ENCODE results near the gene DPP6.
"Not testable (repeated sequence)": the region's sequence is repeated elsewhere in the genome, so short reads cannot be mapped to it uniquely, and the experiment has no call there.

DPP6 gene

GRCh38 chr7:154051643-154052529 lies at the start of gene DPP6:
TSS of gene DPP6 (plus strand) at chr7:154052398.
- DNase-seq, result not testable (repeated sequence)

DNA sequence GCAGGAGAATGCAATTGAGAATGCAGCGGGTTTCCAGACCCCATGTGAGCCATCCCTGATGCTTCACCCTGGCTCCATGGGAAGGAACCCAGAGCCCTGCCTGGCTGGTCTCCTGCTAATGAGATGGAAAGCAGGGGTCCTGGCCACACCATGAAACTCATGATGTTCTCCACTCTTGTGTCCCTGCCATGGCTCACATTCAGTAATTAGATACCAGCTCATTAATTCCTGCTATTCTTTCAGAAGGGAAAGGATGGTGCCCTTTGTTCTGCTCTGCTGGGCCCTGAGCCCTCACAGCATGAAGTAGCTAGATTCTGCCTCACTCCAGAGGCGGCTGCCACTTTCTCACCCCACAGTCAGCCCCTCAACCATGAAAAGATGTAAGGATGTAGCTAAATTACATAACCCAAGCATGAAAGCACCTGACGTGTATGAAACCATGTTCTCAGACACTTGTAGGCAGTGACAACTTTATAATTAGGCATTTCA lies 42.7 kb upstream of the DPP6 start:
- DNase-seq, result not testable (repeated sequence)

GRCh38 chr7:154010726-154011568 lies 41.3 kb upstream of the DPP6 start:
- DNase-seq, result not testable (repeated sequence)

DNA sequence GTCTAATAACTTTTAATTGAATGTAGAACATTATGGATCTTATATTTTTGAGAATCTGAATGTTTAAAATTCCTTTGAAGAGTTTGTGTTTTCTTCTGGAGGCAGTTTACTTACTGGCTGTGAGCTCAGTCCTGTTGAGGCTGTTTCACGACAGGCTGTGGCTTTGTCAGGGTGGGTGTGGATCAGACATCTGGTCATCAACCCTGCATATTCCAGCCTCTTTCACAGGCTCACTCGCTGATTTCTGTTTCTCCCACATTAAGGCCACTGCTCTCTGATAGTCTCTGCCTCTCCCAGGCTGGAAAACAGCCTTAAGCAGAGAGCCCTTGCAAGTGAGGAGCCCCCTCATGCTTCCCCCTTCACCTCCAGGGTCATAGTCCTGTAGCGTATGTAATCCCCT lies 39.4 kb upstream of the DPP6 start:
- not testable (repeated sequence) for DNase-seq

DNA sequence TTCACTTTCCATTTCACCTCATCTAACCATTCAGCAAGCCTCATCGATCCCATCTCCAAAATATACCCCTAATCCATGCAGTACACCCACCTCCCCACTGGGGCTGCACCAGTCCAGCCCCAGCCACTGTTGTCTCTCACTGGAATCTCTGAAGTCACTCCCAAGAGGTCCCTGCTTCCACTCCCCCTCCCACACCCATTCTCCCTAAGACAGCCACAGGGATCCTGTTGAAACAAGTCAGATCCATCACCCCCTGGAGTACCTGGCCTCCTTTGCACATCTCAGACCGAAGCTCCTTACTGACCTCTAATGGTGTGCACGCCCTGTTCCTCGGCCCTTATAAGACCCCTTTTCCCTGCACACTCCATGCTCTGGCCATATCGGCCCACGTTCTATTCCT lies 36.6 kb upstream of the DPP6 start:
- not testable (repeated sequence) for DNase-seq

DNA sequence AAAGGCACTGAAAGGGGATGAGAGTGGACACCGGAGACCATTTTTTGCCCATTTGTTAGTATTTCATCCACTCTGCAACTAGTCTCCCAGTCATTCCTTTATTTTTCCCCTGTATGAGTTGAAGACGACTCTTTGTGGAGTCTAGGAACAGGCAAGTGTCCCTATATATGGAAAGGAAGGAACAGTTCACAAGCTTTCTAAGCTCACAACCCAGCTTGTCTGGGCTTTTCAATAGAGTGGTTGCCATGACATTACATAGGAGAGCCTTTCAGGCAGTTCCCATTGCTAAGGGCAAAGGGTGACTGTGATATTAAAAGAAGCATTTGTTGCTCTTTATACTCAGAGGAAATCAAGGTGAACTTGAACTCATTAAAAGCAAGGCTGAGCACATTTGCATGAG lies 33.8 kb upstream of the DPP6 start:
- not testable (repeated sequence) for DNase-seq

DNA sequence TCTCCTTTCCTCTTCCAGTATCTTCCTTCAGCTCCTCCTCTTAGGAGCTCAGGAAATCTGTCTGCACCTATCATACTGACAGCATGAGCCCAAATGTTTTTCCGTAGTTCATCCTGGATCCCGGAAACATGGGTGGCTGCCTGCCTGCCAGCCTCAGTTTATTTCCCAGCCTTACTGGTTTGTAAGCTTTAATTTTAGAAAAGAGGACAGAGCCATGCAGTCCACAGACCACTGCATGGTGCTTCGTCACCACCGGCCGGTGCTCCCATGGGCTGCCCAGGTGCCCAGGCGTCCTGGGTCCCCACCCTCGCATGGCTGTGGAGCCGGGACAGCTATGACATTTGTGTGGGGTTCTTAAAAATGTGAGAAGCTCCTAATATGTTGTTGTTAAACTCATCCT lies 24.4 kb upstream of the DPP6 start:
- not testable (repeated sequence) for DNase-seq

DNA sequence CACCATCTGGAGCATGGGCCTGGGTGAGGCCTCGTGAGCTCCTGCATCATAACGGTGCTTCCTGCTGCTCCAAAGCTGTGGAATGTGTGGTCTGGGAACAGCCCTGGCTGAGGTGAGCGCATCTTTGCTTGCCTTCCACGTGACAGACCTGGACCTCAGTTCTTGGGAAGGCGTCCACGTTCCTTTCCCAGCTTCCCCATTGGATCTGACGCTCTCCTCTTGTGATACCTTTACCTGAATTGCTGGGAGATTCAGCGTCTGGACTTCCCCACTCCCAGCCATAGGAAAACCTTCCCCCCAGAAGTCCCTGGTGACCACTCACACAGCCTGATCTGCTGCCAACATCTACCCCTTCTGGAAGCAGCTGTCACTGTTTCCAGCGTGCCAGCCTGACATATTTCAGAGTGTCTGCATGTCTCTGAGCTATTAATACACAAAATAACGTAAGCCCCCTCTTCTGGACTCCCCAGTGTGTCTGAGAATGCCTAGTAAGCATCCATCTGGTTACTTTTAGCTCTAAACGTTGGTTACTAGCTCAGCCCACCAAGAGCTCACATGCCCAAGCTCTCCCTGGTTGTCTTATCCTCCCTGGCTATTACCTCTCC lies 21.6 kb upstream of the DPP6 start:
- DNase-seq, result not testable (repeated sequence)

GRCh38 chr7:154039466-154040165 lies 12.6 kb upstream of the DPP6 start:
- not testable (repeated sequence) for DNase-seq

- DNase-seq, result not testable (repeated sequence)
These were observed 1.8 kb upstream of the DPP6 start for GRCh38 chr7:154050394-154050793.

GRCh38 chr7:154051006-154051642 lies 1.1 kb upstream of the DPP6 start:
- not testable (repeated sequence) for DNase-seq

- DNase-seq, result not testable (repeated sequence)
These were observed 493 bp downstream of the DPP6 start for GRCh38 chr7:154052530-154053252.

DNA sequence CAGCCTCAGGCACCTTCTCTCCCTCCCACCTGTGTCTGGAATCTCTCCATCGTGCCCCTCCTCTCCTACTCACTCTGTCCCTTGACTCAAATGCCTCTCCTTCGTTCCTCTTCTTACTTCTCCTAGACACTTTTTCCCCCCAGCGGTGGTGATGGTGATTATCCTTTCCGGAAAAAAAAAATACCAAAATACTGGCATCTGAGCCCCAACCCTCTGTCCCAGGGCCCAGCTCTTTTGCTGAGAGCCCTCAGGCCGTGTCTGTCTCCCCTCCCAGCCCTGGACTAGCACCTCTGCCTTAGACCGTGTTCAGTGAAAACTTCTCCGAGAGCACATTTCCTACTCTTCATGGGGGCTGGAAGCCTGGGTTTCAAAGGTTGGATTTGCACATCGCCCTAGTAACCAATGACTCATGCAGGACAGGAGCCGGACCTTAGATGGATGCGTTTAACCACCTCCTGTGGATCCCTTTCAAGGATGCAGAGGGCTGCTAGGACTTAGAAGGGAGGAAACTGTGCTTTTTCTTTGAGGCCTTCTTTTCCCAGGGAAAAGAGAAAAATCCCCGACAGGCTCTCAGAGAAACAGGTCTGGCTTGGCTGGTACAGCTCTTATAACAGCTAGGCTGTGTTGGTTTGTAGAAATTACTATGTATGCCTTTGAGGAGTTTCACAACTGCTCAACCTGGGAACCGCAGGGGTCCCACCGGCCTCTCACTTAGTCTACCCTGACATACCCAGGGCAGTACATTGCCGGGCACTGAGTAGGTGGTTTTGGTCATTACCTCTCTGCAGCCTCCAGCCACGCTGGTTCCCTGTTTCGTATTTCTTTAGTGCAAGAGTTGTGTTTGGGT lies 1.5 kb downstream of the DPP6 start:
- DNase-seq, result not testable (repeated sequence)

GRCh38 chr7:154054664-154055063 lies 2.5 kb downstream of the DPP6 start:
- not testable (repeated sequence) for DNase-seq

GRCh38 chr7:154055491-154056106 lies 3.4 kb downstream of the DPP6 start:
- not testable (repeated sequence) for DNase-seq

- not testable (repeated sequence) for DNase-seq
These were observed 6.6 kb downstream of the DPP6 start for GRCh38 chr7:154058783-154059182.

DNA sequence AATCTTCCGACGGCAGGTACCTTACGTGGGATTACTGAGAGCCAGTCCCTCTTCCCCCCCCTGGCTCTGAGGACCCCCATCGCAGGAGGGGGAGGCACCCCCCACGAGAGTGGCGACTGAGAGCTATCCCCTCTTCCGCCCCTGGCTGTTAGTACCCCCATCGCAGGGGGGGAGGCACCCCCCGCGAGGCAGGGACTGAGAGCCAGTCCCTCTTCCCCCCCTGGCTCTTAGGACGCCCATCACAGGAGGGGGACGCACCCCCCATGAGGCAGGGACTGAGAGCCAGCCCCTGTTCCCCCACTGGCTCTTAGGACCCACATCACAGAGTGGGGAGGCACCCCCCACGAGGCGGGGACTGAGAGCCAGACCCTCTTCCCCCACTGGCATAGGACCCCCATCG lies 8.4 kb downstream of the DPP6 start:
- DNase-seq, result not testable (repeated sequence)

DNA sequence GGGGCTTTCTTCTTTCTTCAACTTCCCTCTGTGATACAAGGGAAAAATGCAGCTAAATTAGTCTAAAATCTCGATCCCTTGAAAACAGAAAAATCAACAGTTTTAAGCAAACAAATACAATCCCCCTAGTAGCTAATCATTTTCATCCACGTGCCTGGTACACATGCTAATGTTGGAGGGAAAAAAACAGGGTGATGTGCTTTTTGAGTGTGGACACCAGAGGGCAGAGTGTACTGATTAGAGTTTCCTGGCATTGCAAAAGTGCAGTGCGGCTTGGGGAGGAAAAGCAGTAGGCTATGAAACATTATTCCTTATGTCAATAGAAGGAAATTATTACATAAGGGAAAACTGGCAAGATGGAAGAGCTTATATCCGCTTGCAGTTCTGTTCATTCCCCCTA lies 19.6 kb downstream of the DPP6 start:
- DNase-seq, result not testable (repeated sequence)

- not testable (repeated sequence) for DNase-seq
These were observed 20.4 kb downstream of the DPP6 start for GRCh38 chr7:154072395-154073181.

Data from NCI-H226 (cell line).